ENCODE results near the gene CISD2. TPM values are rescaled to one million over a fixed set of nuclear protein-coding genes. Genes with fewer than 3 reads are reported as not detected.
A peak's percentile ranks its signal among the peaks of the same experiment; 100 is the strongest.

Gene CISD2
- total RNA-seq, 5 donors from 2014 or later (not counting 1 experiment from before 2014, with no cell fraction given), result 12.2 to 14.2 (median 13.1) TPM

DNA sequence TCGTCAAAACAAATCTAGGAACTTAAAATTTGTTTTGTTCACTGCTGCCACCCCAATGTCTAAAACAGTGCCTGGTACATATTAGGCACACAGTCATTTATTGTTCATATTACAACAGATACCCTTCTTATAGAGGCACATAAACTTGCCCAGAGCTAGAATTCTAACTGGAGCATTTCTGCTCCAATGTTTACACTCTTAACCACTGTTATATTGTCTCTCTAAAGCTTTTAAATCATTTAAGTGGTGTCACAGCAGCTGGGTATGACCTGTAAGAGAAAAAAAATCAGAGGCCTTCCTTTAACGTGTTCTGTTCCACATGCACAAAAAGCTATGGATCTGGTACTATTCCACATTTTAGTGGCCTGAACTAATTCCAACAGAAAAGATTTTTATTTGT is 44.4 kb upstream of the CISD2 start:
- CTCF ChIA-PET, result interaction anchor here in 1 of 2 donors (1.1 to 1.7 kb wide), 4 partner anchors 8 to 45 kb away, joined by 3 to 6 read pairs (median 3); no protein-coding TSS in a partner anchor

DNA sequence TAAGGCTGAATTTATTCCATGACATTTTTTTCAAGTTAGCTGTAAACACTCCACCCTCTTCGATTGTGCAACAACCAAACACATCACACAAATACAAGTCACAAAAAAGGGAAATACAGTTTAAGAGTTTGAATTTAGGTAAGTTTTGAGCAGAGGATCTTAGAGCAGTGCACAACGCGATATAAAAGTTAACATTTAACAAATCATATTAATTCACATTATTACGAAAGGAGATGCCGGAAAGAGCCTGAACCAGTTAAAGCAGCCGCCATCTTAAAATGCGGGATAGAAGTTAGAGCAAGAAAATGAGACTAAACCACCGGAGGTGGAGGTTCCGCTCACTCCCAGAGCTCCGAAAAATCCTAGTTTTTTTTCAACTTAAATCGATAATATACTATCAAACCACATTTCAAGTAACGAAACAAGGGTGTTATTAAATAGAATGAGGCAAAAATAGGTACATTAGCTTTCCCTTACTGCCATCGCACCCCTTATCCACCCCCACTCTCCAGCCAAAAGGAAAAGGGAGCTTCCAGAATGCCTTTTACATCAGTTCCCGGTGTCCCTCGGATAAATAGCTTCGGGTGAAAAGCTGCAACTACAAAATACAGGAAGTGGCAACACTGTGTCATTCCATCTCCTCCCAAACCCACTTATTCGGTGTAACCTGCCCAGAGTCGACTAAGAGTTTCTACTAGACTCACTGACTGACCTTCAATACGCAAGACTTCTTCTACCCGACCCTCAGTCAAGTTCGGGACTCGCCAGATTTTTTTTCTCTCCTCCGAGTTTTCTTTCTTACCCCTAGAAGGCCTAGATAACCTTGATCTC is 43.3 kb upstream of the CISD2 start:
- H3K4me1 Mint-ChIP-seq, result peaks cover 51 to 55% (median 53%) of the 10 kb centered on the region in 3 donors
- no peak overlapping the region for H3K27ac Mint-ChIP-seq
- H3K4me3 ChIP-seq (ENCODE audit: control insufficient read depth in 1 of 2, extremely low read depth in 1 of 2, low read length in 1 of 2), result peak overlapping the region; percentile 93 to 100
- CTCF ChIA-PET, result interaction anchor here (0.7 to 1.7 kb wide), 4 partner anchors 8 to 44 kb away, joined by 3 read pairs; no protein-coding TSS in a partner anchor
- H3K4me3 Mint-ChIP-seq, result no peak overlapping the region
- no peaks in the 10 kb centered on the region for H3K27me3 Mint-ChIP-seq
- DNase-seq, result peak in 19 of 35 experiments; percentile 4 to 55 (median 14)
- peaks cover 7 to 50% of the 10 kb centered on the region in 2 experiments for H3K4me1 ChIP-seq (ENCODE audit: control insufficient read depth in 1 of 2, extremely low read depth in 1 of 2, insufficient read depth in 2 of 2, low read length in 2 of 2)
- no peaks in the 10 kb centered on the region for H3K9me3 ChIP-seq
- H3K27me3 ChIP-seq (replicated peaks in 1 of 2; ENCODE audit: control insufficient read depth in 2 of 2, extremely low read depth in 1 of 2, insufficient read depth in 2 of 2, low read length in 1 of 2), result no peaks in the 10 kb centered on the region
- H3K27ac ChIP-seq (ENCODE audit: low read length), result peak overlapping the region; percentile 99
- peaks cover 16% of the 10 kb centered on the region for H3K36me3 Mint-ChIP-seq
- WGBS (ENCODE audit: insufficient coverage), result 0% methylated on average over 12 of the region's 23 CpGs
- POLR2A ChIA-PET, result interaction anchor here (0.6 to 3.2 kb wide), 13 partner anchors 9 to 418 kb away, joined by 3 to 30 read pairs (median 7); partner anchors contain the start of genes MANBA (in 2 of the 2) and CISD2 (in 1 of the 2)
- H3K9me3 Mint-ChIP-seq, result no peaks in the 10 kb centered on the region
- peaks cover 0 to 4% of the 10 kb centered on the region in 2 donors for H3K36me3 ChIP-seq (ENCODE audit: control insufficient read depth in 2 of 2, extremely low read depth in 1 of 2, insufficient read depth in 1 of 2, low read length in 1 of 2)
- no peak for ATAC-seq (replicated peaks in 1 of 4)

More for the DNA sequence above, 44.4 kb upstream of the CISD2 start:
- peaks cover 7 to 60% of the 10 kb centered on the region in 2 experiments for H3K4me1 ChIP-seq (ENCODE audit: control insufficient read depth in 1 of 2, extremely low read depth in 1 of 2, insufficient read depth in 2 of 2, low read length in 2 of 2)
- H3K36me3 Mint-ChIP-seq, result peaks cover 21% of the 10 kb centered on the region
- no peaks in the 10 kb centered on the region for H3K27me3 ChIP-seq (replicated peaks in 1 of 2; ENCODE audit: control insufficient read depth in 2 of 2, extremely low read depth in 1 of 2, insufficient read depth in 2 of 2, low read length in 1 of 2)
- POLR2A ChIA-PET, result interaction anchor here (0.6 to 3.2 kb wide), 7 partner anchors 8 to 64 kb away, joined by 3 to 30 read pairs (median 9); partner anchors contain the start of genes CISD2 (in 1 of the 2) and MANBA (in 1 of the 2)
- peak overlapping the region; percentile 99 for H3K27ac ChIP-seq (ENCODE audit: low read length)
- DNase-seq (no peak), ATAC-seq (replicated peaks in 1 of 4) (no peak)
- no peaks in the 10 kb centered on the region for H3K9me3 ChIP-seq
- no peaks in the 10 kb centered on the region for H3K27me3 Mint-ChIP-seq
- WGBS (ENCODE audit: insufficient coverage), result 0% methylated on average over 1 of the region's 2 CpGs
- H3K4me3 Mint-ChIP-seq, result no peak overlapping the region
- peak overlapping the region in 1 of 2 donors; percentile 50 for H3K27ac Mint-ChIP-seq
- H3K36me3 ChIP-seq (ENCODE audit: control insufficient read depth in 2 of 2, extremely low read depth in 1 of 2, insufficient read depth in 1 of 2, low read length in 1 of 2), result peaks cover 0 to 4% of the 10 kb centered on the region in 2 donors
- H3K9me3 Mint-ChIP-seq, result no peaks in the 10 kb centered on the region
- H3K4me1 Mint-ChIP-seq, result peaks cover 60 to 65% (median 63%) of the 10 kb centered on the region in 3 donors
- H3K4me3 ChIP-seq (ENCODE audit: control insufficient read depth in 1 of 2, extremely low read depth in 1 of 2, low read length in 1 of 2), result peak overlapping the region; percentile 93 to 100

DNA sequence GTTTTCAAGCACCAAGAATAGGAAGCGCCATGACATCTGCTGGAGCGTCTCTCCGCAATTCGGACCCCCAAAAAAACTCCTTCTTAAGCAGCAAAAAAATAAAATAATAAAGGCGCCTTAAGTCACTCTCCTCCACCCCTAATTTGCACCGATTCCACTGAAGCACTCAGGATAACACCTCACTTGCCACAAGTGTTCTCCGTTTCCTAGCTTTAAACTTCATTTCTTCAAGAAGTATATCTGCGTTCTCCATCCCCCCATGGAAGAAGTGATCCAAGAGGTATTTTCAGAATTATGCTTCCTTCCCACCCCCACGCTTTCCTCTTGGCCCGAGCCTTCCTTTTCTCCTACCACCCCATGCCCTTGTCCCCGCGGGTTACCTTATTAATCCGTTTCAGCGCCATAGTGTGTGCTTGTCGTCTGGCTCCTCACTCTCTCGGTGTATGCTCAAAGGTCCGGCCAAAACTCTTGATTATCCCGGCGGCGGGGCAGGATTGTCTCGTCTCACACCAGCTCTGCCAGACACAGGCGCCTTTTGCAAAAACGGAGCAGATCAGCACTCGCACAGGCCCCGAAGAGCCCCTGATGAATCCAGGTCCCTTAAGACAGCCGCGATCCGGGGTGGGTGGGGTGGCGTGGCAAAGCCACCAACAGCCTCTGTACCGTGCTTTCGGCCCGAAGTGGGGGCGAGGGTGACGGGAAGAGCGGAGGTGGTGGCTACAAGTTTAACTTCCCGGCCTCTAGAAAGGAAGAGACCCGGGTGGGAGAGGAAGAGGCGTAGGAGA is 42.5 kb upstream of the CISD2 start:
- ChIA-PET POLR2A (interaction anchor here (0.6 to 3.2 kb wide), 16 partner anchors 9 to 481 kb away, joined by 3 to 65 read pairs (median 10); partner anchors contain the start of genes CISD2 (in 1 of the 2), MANBA (in 1 of the 2) and SLC39A8 (in 1 of the 2)), CTCF (interaction anchor here (0.7 to 1.7 kb wide), 4 partner anchors 9 to 65 kb away, joined by 3 read pairs; partner anchors contain the start of gene MANBA (in 1 of the 2))
- no peaks in the 10 kb centered on the region for H3K27me3 Mint-ChIP-seq
- Histone ChIP-seq H3K4me1 (ENCODE audit: control insufficient read depth in 1 of 2, extremely low read depth in 1 of 2, insufficient read depth in 2 of 2, low read length in 2 of 2) (peaks cover 7 to 42% of the 10 kb centered on the region in 2 experiments), H3K36me3 (ENCODE audit: control insufficient read depth in 2 of 2, extremely low read depth in 1 of 2, insufficient read depth in 1 of 2, low read length in 1 of 2) (peaks cover 0 to 4% of the 10 kb centered on the region in 2 donors), H3K9me3 (no peaks in the 10 kb centered on the region), H3K4me3 (ENCODE audit: control insufficient read depth in 1 of 2, extremely low read depth in 1 of 2, low read length in 1 of 2) (peak overlapping the region; percentile 93 to 100), H3K27ac (ENCODE audit: low read length) (peak overlapping the region; percentile 99), H3K27me3 (replicated peaks in 1 of 2; ENCODE audit: control insufficient read depth in 2 of 2, extremely low read depth in 1 of 2, insufficient read depth in 2 of 2, low read length in 1 of 2) (no peaks in the 10 kb centered on the region)
- H3K36me3 Mint-ChIP-seq, result peaks cover 13% of the 10 kb centered on the region
- DNase-seq (no peak), ATAC-seq (replicated peaks in 1 of 4) (no peak)
- WGBS (ENCODE audit: insufficient coverage), result 0% methylated on average over 32 of the region's 38 CpGs
- H3K9me3 Mint-ChIP-seq, result no peaks in the 10 kb centered on the region
- peaks cover 43 to 47% (median 45%) of the 10 kb centered on the region in 3 donors for H3K4me1 Mint-ChIP-seq
- no peak overlapping the region for H3K4me3 Mint-ChIP-seq
- no peak overlapping the region for H3K27ac Mint-ChIP-seq

DNA sequence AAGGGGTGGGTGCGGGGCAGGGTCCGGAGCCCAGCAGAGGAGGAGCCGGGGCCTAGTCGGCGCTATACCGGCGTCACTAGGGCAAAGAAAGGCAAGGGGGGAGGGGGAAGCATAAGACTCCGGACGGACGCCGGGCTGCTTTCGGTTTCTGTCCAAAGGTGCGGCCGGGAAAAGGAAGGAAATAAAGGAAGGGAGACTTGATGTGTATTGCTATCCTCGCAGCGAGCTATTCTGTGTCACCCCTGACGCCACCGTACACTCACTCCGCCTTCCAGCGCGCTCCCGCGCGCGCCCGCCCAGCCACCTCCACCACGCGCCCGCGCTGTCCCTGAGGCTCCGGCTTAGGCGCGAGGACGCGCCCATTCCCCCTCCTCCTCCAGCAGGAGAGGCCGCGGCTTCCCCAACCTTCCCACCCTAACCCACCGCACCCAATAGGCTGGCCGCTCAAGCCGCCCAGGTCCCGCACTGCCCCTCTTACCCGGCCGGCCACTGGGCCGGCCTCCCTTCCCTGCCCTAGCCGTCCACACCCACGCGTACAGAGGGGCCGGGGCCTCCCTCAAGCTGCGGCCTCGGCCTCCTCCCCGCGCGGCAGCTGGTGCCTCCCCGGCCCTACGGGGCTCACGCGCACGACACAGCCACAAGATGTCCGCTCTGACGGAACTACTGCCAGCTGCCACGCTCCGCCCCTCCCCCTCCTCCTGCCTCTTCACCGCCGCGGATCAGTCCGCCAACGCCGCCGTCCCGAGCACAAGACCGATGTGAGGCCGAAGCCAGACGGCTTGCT is 41.7 kb upstream of the CISD2 start, which contains the start of gene UBE2D3:
TSS of gene UBE2D3 (minus strand) at position 662 of the 784 bp plus-strand sequence. CDS start 1,043 bp downstream, outside the sequence.
- Mint-ChIP-seq H3K27me3 (no peaks in the 10 kb centered on the region), H3K9me3 (no peaks in the 10 kb centered on the region), H3K27ac (no peak within 1 kb of the TSS), H3K36me3 (peaks cover 12% of the 10 kb centered on the region), H3K4me1 (peaks cover 39 to 40% (median 40%) of the 10 kb centered on the region in 3 donors), H3K4me3 (no peak within 1 kb of the TSS)
- Histone ChIP-seq H3K4me3 (ENCODE audit: control insufficient read depth in 1 of 2, extremely low read depth in 1 of 2, low read length in 1 of 2) (peak within 1 kb of the TSS; percentile 93 to 100), H3K36me3 (ENCODE audit: control insufficient read depth in 2 of 2, extremely low read depth in 1 of 2, insufficient read depth in 1 of 2, low read length in 1 of 2) (peaks cover 0 to 4% of the 10 kb centered on the region in 2 donors), H3K27ac (ENCODE audit: low read length) (peak within 1 kb of the TSS; percentile 99), H3K9me3 (no peaks in the 10 kb centered on the region), H3K4me1 (ENCODE audit: control insufficient read depth in 1 of 2, extremely low read depth in 1 of 2, insufficient read depth in 2 of 2, low read length in 2 of 2) (peaks cover 7 to 35% of the 10 kb centered on the region in 2 experiments), H3K27me3 (replicated peaks in 1 of 2; ENCODE audit: control insufficient read depth in 2 of 2, extremely low read depth in 1 of 2, insufficient read depth in 2 of 2, low read length in 1 of 2) (no peaks in the 10 kb centered on the region)
- CTCF ChIA-PET, result interaction anchor here in 1 of 2 donors (0.6 to 2.8 kb wide), 11 partner anchors 10 to 327 kb away, joined by 3 to 36 read pairs (median 4); partner anchors contain the start of genes CISD2, MANBA, SLC9B1 and SLC9B2
- ATAC-seq (replicated peaks in 1 of 4) (peak; percentile 56 to 64 (median 58)), DNase-seq (peak; percentile 85 to 97 (median 93))
- POLR2A ChIA-PET, result interaction anchor here (0.6 to 2.8 kb wide), 20 partner anchors 10 to 481 kb away, joined by 3 to 65 read pairs (median 6); partner anchors contain the start of genes CISD2 (in 2 of the 2), MANBA (in 2 of the 2) and SLC39A8 (in 1 of the 2)
- 0% methylated on average over 64 of the region's 73 CpGs for WGBS (ENCODE audit: insufficient coverage)
